HTR-8/SVneo (cell line): ENCODE measurements around the gene NUMB.
"Not testable (repeated sequence)": the region's sequence is repeated elsewhere in the genome, so short reads cannot be mapped to it uniquely, and the experiment has no call there.

ENCODE experiments used
- DNase-seq: peaks from one replicate; pipeline ENCODE4 v3.0.0; 2011; ENCODE audit warnings: low spot score, mixed read lengths; ENCODE audit not compliant: insufficient read length
- FAIRE-seq: peaks from 2 replicates; lab custom pipeline; 2011; peaks lifted over from hg19 to GRCh38; lab: Jason Lieb, UNC

NUMB gene

GRCh38 chr14:73426877-73427276, 31.5 kb downstream of the NUMB start:
- FAIRE-seq: peak; percentile 62
- no peak for DNase-seq

- DNase-seq (no peak), FAIRE-seq (no peak)
Measured at GRCh38 chr14:73424453-73424852, 33.9 kb downstream of the NUMB start.

GRCh38 chr14:73423092-73423491, 35.3 kb downstream of the NUMB start:
- FAIRE-seq, DNase-seq: not testable (repeated sequence)

- FAIRE-seq (peak; percentile 65), DNase-seq (no peak)
Measured at GRCh38 chr14:73422515-73422914, 35.8 kb downstream of the NUMB start.

- FAIRE-seq (no peak), DNase-seq (no peak)
Measured at GRCh38 chr14:73418227-73418626, 40.1 kb downstream of the NUMB start.

GRCh38 chr14:73406248-73406647, 52.1 kb downstream of the NUMB start:
- DNase-seq, FAIRE-seq: not testable (repeated sequence)

- FAIRE-seq (no peak), DNase-seq (no peak)
Measured at GRCh38 chr14:73403181-73403752, 55.1 kb downstream of the NUMB start.

- FAIRE-seq: no peak
- no peak for DNase-seq
Measured at GRCh38 chr14:73402579-73402978, 55.8 kb downstream of the NUMB start.

GRCh38 chr14:73397810-73398209, 60.5 kb downstream of the NUMB start:
- FAIRE-seq (peak; percentile 64), DNase-seq (no peak)

- FAIRE-seq (peak; percentile 57), DNase-seq (no peak)
Measured at GRCh38 chr14:73394317-73394716, 64.0 kb downstream of the NUMB start.

- FAIRE-seq (peak; percentile 77), DNase-seq (no peak)
Measured at GRCh38 chr14:73393375-73393774, 65.0 kb downstream of the NUMB start.

GRCh38 chr14:73392329-73393257, 65.8 kb downstream of the NUMB start:
- DNase-seq (no peak), FAIRE-seq (peak; percentile 28)

GRCh38 chr14:73387860-73388259, 70.5 kb downstream of the NUMB start:
- not testable (repeated sequence) for DNase-seq
- FAIRE-seq: peak; percentile 96

- FAIRE-seq (no peak), DNase-seq (no peak)
Measured at GRCh38 chr14:73386342-73386741, 72.0 kb downstream of the NUMB start.

- not testable (repeated sequence) for DNase-seq
- FAIRE-seq: peak; percentile 84
Measured at GRCh38 chr14:73385021-73385420, 73.3 kb downstream of the NUMB start.

- FAIRE-seq: no peak
- no peak for DNase-seq
Measured at GRCh38 chr14:73383356-73383755, 75.0 kb downstream of the NUMB start.

GRCh38 chr14:73381380-73382013, 76.8 kb downstream of the NUMB start:
- DNase-seq: no peak
- peak; percentile 13 for FAIRE-seq

- FAIRE-seq (peak; percentile 85), DNase-seq (no peak)
Measured at GRCh38 chr14:73376585-73376984, 81.8 kb downstream of the NUMB start.

- DNase-seq (no peak), FAIRE-seq (no peak)
Measured at GRCh38 chr14:73375861-73376260, 82.5 kb downstream of the NUMB start.

- DNase-seq: no peak
- no peak for FAIRE-seq
Measured at GRCh38 chr14:73374218-73374617, 84.1 kb downstream of the NUMB start.

- no peak for FAIRE-seq
- no peak for DNase-seq
Measured at GRCh38 chr14:73372529-73372928, 85.8 kb downstream of the NUMB start.
